ENCODE results near the gene ODC1. TPM values are rescaled to one million over a fixed set of nuclear protein-coding genes. Genes with fewer than 3 reads are reported as not detected.
A peak's percentile ranks its signal among the peaks of the same experiment; 100 is the strongest.
"Not testable (repeated sequence)": the region's sequence is repeated elsewhere in the genome, so short reads cannot be mapped to it uniquely, and the experiment has no call there.

Gene ODC1
- total RNA-seq, 1 experiment from 2014 or later, result 46.6 TPM

- H3K27ac Mint-ChIP-seq, result no peak overlapping the region
- CTCF ChIA-PET, result interaction anchor here (0.7 to 5.7 kb wide), 5 partner anchors 11 to 374 kb away, joined by 3 to 41 read pairs (median 6); no protein-coding TSS in a partner anchor
- DNase-seq (ENCODE audit: low spot score) (no peak), ATAC-seq (no peak)
- peaks cover 18% of the 10 kb centered on the region for H3K4me1 Mint-ChIP-seq
- peak overlapping the region; percentile 18; the same call in 1 of the 2 replicates for H3K4me3 Mint-ChIP-seq
- H3K27me3 Mint-ChIP-seq (ENCODE audit: low read depth), result peaks cover 22% of the 10 kb centered on the region
- POLR2A ChIA-PET, result no interaction called here
- TF ChIP-seq CREM (CRISPR knock-in tag; IDR thresholded peaks at IDR 0.05), result no peak
- TF ChIP-seq ZNF416 (CRISPR knock-in tag; IDR thresholded peaks at IDR 0.05), result no peak
- no peak for TF ChIP-seq NFATC4 (CRISPR knock-in tag; IDR thresholded peaks at IDR 0.05)
- H3K36me3 Mint-ChIP-seq, result peaks cover 26% of the 10 kb centered on the region
- no peaks in the 10 kb centered on the region for H3K9me3 Mint-ChIP-seq
Measured at GRCh38 chr2:10446631-10447030, 1.5 kb downstream of the ODC1 start.

- no peaks in the 10 kb centered on the region for H3K9me3 Mint-ChIP-seq
- H3K4me1 Mint-ChIP-seq, result peaks cover 9% of the 10 kb centered on the region
- CTCF ChIA-PET, result interaction anchor here (5.7 kb wide), 1 partner anchor 9 kb away, joined by 41 read pairs; no protein-coding TSS in a partner anchor
- no peak for DNase-seq (ENCODE audit: low spot score)
- peaks cover 12% of the 10 kb centered on the region for H3K27me3 Mint-ChIP-seq (ENCODE audit: low read depth)
- no peak overlapping the region for H3K27ac Mint-ChIP-seq
- no peak for ATAC-seq
- POLR2A ChIA-PET, result no interaction called here
- no peak overlapping the region for H3K4me3 Mint-ChIP-seq
- TF ChIP-seq SOX15 (CRISPR knock-in tag; IDR thresholded peaks at IDR 0.05), result no peak
- TF ChIP-seq E2F5 (CRISPR knock-in tag; IDR thresholded peaks at IDR 0.05), result no peak
- no peak for TF ChIP-seq JAZF1 (CRISPR knock-in tag; IDR thresholded peaks at IDR 0.05)
- no peak for TF ChIP-seq ZNF138 (CRISPR knock-in tag; conservative IDR thresholded peaks at IDR 0.05)
- TF ChIP-seq MAX (CRISPR knock-in tag; IDR thresholded peaks at IDR 0.05), result no peak
- no peak for TF ChIP-seq IRF1 (CRISPR knock-in tag; IDR thresholded peaks at IDR 0.05)
- TF ChIP-seq E2F4 (CRISPR knock-in tag; IDR thresholded peaks at IDR 0.05; ENCODE audit: borderline replicate concordance, low read depth), result no peak
- no peak for TF ChIP-seq E2F1 (CRISPR knock-in tag; IDR thresholded peaks at IDR 0.05)
- no peak for TF ChIP-seq TEAD1 (CRISPR knock-in tag; IDR thresholded peaks at IDR 0.05)
- peaks cover 33% of the 10 kb centered on the region for H3K36me3 Mint-ChIP-seq
Measured at GRCh38 chr2:10444463-10444862, 3.7 kb downstream of the ODC1 start.

GRCh38 chr2:10442469-10443126 is 5.5 kb downstream of the ODC1 start:
- H3K9me3 Mint-ChIP-seq; H3K27ac Mint-ChIP-seq; H3K27me3 Mint-ChIP-seq (ENCODE audit: low read depth); POLR2A ChIA-PET; ATAC-seq; H3K4me3 Mint-ChIP-seq; DNase-seq (ENCODE audit: low spot score); H3K4me1 Mint-ChIP-seq: not testable (repeated sequence)
- CTCF ChIA-PET, result interaction anchor here (0.9 kb wide), 1 partner anchor 370 kb away, joined by 3 read pairs; no protein-coding TSS in a partner anchor
- peaks cover 33% of the 10 kb centered on the region for H3K36me3 Mint-ChIP-seq

GRCh38 chr2:10441948-10442347 is 6.2 kb downstream of the ODC1 start:
- peaks cover 33% of the 10 kb centered on the region for H3K36me3 Mint-ChIP-seq
- no peak overlapping the region for H3K4me3 Mint-ChIP-seq
- ChIA-PET CTCF (no interaction called here), POLR2A (no interaction called here)
- peaks cover under 1% of the 10 kb centered on the region; the same call in 1 of the 2 replicates for H3K27me3 Mint-ChIP-seq (ENCODE audit: low read depth)
- no peak for TF ChIP-seq USF2 (CRISPR knock-in tag; IDR thresholded peaks at IDR 0.05)
- no peak for TF ChIP-seq IRF1 (CRISPR knock-in tag; IDR thresholded peaks at IDR 0.05)
- no peak overlapping the region for H3K27ac Mint-ChIP-seq
- H3K9me3 Mint-ChIP-seq, result no peaks in the 10 kb centered on the region
- H3K4me1 Mint-ChIP-seq, result peaks cover under 1% of the 10 kb centered on the region; the same call in 1 of the 2 replicates
- ATAC-seq (no peak), DNase-seq (ENCODE audit: low spot score) (no peak)
